BJ (cell line): Measurements from ENCODE around the gene ZBTB20. TPM values are rescaled to one million over a fixed set of nuclear protein-coding genes. Genes with fewer than 3 reads are reported as not detected.

Experiments used
- CTCF ChIA-PET: fragments of 350-600 bp; formaldehyde crosslinking; extraction: SDS; loops from one replicate; lab custom pipeline; 2021; ENCODE audit warnings: antibody characterized with exemption, inconsistent platforms; lab: Yijun Ruan, JAX
- POLR2A ChIA-PET: fragments of 300-600 bp; sonication (Branson Sonifier 250); formaldehyde crosslinking; extraction: SDS; loops from one replicate; lab custom pipeline; 2021; ENCODE audit warnings: antibody characterized with exemption; lab: Charles Lee
- DNase-seq: peaks from one replicate; pipeline ENCODE4 v3.0.0-alpha.2; 2011; ENCODE audit warnings: low read depth
- H3K27me3 ChIP-seq: 2 replicates; pipeline ENCODE4 v1.6.0; 2011; ENCODE audit warnings: low read length; ENCODE audit not compliant: control insufficient read depth, insufficient read depth
- H3K36me3 ChIP-seq: 2 replicates; pipeline ENCODE4 v1.5.1; 2011; ENCODE audit warnings: low read length; ENCODE audit not compliant: control insufficient read depth, insufficient read depth
- H3K4me3 ChIP-seq: 2 replicates; pipeline ENCODE4 v1.5.1; 2011; ENCODE audit warnings: low read depth, mild to moderate bottlenecking, control low read depth, low read length
- CTCF ChIP-seq: IDR thresholded peaks from 2 replicates; pipeline ENCODE4 v1.5.1; 2011; ENCODE audit warnings: low read depth, mild to moderate bottlenecking, control low read depth, inconsistent platforms, low read length, moderate library complexity; ENCODE audit not compliant: insufficient read depth
- polyA minus RNA-seq: library from RNA; depleted of rRNA, polyadenylated mRNA; stranded (reverse); fragments of >200 nt; gene quantifications from 2 replicates; pipeline ENCODE4 v1.2.3, GENCODE V29; 2011; rRNA and poly(A)+ RNA removed
- polyA plus RNA-seq: library from polyadenylated mRNA; depleted of rRNA; stranded (reverse); fragments of >200 nt; gene quantifications from 2 replicates; pipeline ENCODE4 v1.2.3, GENCODE V29; 2011; rRNA removed

The ZBTB20 gene
- polyA plus RNA-seq (4.7 and 6.0 TPM in 2 replicates), polyA minus RNA-seq (75.6 and 83.4 TPM in 2 replicates)

DNA sequence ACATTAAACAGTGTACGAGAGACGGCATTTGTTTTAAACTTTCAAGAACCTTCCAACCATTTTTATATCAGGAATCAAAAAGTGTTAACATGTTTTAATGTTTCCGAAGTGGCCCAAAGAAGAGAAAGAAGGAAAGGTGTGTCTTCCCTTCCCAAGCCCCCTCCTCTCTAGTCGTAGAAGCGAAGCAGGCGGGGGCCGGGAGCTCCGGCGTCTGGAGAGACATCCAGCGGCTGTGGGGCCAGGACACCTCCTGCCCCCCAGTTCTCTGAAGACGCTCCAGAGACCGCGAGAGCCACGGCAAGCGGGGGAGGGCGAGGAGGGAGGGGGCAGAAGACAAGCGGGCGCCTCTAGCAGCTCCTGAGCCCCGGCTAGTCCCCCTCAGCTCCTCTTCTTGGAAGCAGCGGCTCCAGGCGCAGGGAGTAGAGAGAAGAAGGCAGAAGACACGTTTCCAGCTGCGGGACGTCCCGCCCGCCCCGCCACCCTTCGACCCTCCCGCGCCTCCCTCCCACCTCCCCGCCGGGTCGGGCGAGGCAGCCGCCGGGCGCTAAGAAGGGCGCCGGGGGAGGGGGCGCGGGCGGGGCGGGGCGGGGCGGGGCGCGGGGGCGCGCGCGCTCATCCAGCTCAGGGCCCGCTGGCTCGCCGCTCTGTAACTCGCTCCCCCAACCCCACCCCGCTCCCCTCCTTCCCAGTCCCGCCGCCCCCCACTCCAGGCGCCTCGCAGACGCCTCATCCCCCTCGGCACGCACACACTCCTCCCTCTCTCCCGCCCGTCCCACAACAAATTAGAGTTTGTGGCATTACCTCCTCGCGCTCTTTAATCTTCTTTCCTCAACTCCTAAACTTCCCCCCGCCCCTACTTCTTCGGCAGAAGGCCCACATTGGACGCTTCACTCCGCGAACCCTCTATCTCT, at the start of gene ZBTB20:
Gene ZBTB20, minus strand, starts transcription at position 871 of the 911 bp plus-strand sequence.
- peak within 1 kb of the TSS; percentile 81 for H3K4me3 ChIP-seq
- ChIA-PET POLR2A (interaction anchor here (0.6 to 1.0 kb wide), 4 partner anchors 538 to 746 kb away, joined by 4 to 19 read pairs (median 4); no protein-coding TSS in a partner anchor), CTCF (interaction anchor here (0.6 to 1.5 kb wide), 7 partner anchors 9 to 667 kb away, joined by 3 to 5 read pairs (median 3); no protein-coding TSS in a partner anchor)
- TF ChIP-seq CTCF: no peak
- no peak for DNase-seq
- H3K36me3 ChIP-seq: no peaks in the 10 kb centered on the region
- H3K27me3 ChIP-seq: no peaks in the 10 kb centered on the region

- ChIA-PET CTCF (no interaction called here), POLR2A (no interaction called here)
- Histone ChIP-seq H3K27me3 (no peaks in the 10 kb centered on the region), H3K36me3 (no peaks in the 10 kb centered on the region), H3K4me3 (no peak overlapping the region)
- DNase-seq: peak; percentile 6
- TF ChIP-seq CTCF: no peak
Measured at GRCh38 chr3:115194476-115194875, 47.4 kb upstream of the ZBTB20 start.

- Histone ChIP-seq H3K4me3 (no peak overlapping the region), H3K27me3 (no peaks in the 10 kb centered on the region), H3K36me3 (no peaks in the 10 kb centered on the region)
- CTCF ChIA-PET: no interaction called here
- DNase-seq: no peak
- POLR2A ChIA-PET: no interaction called here
- no peak for TF ChIP-seq CTCF
Measured at GRCh38 chr3:115190747-115191146, 43.7 kb upstream of the ZBTB20 start.

DNA sequence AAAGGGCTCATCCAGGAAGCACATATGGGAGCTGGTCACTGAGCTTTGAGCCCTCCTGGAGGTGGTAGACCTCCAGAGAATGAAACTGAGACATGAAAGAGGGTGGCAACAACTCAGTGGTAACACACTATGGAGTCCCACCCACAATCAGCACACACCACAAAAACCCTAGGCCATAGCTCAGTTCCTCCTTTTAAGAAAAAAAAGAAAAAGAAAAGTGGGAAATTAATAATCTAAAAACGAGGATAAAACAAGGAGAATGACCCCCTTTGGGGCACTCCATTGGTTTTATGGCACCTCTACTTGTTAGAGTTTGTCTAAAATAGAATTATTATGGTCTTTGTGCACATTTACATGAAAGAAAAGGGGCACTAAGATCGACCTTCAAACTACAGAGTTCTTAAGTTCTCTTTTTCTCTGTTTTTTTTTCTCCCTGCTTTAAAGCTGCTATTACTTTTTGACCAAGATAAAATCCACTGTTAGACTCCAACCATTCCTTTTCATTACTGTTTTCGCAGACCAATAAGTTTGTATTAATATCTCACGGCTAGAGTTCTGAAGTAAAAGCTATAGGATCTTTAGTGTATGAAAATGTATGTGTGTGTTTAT, 40.2 kb upstream of the ZBTB20 start:
- no peak for DNase-seq
- ChIA-PET CTCF (interaction anchor here (0.9 to 1.4 kb wide), 2 partner anchors 8 to 823 kb away, joined by 3 to 4 read pairs; no protein-coding TSS in a partner anchor), POLR2A (no interaction called here)
- Histone ChIP-seq H3K27me3 (no peaks in the 10 kb centered on the region), H3K36me3 (no peaks in the 10 kb centered on the region), H3K4me3 (no peak overlapping the region)
- no peak for TF ChIP-seq CTCF
